ENCODE results near the gene CYSTM1.

CYSTM1 gene

DNA sequence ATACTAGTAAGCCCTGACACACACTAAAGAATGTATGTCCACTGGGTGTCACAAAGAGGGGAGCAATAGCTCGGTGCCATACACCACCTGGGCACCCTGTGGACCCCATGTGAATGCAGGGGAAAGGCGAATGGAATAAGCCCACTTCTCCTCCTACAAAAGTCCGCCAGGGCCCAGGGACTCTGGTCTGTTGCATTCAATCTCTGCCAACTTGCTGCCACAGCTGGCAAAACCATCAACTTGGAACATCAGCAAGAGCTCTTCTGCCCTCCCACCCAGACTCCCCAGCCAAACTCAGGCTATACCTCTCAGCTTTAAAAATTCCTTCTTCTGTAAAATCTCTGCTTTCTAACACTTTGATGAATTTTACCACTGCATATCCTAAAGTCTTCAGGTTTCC is 73.4 kb downstream of the CYSTM1 start:
- no peak for ATAC-seq
- no peak for TF ChIP-seq TCF4 (CRISPR knock-in tag; IDR thresholded peaks at IDR 0.05; ENCODE audit: borderline replicate concordance)
- TF ChIP-seq, protein P1, sequence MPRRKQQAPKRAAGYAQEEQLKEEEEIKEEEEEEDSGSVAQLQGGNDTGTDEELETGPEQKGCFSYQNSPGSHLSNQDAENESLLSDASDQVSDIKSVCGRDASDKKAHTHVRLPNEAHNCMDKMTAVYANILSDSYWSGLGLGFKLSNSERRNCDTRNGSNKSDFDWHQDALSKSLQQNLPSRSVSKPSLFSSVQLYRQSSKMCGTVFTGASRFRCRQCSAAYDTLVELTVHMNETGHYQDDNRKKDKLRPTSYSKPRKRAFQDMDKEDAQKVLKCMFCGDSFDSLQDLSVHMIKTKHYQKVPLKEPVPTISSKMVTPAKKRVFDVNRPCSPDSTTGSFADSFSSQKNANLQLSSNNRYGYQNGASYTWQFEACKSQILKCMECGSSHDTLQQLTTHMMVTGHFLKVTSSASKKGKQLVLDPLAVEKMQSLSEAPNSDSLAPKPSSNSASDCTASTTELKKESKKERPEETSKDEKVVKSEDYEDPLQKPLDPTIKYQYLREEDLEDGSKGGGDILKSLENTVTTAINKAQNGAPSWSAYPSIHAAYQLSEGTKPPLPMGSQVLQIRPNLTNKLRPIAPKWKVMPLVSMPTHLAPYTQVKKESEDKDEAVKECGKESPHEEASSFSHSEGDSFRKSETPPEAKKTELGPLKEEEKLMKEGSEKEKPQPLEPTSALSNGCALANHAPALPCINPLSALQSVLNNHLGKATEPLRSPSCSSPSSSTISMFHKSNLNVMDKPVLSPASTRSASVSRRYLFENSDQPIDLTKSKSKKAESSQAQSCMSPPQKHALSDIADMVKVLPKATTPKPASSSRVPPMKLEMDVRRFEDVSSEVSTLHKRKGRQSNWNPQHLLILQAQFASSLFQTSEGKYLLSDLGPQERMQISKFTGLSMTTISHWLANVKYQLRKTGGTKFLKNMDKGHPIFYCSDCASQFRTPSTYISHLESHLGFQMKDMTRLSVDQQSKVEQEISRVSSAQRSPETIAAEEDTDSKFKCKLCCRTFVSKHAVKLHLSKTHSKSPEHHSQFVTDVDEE (CRISPR knock-in tag; IDR thresholded peaks at IDR 0.05) = no peak
- TF ChIP-seq PPARA (CRISPR knock-in tag; IDR thresholded peaks at IDR 0.05; ENCODE audit: borderline replicate concordance) = no peak
- no peak for TF ChIP-seq OSR1 (CRISPR knock-in tag; IDR thresholded peaks at IDR 0.05)
- TF ChIP-seq ISL1 (CRISPR knock-in tag; IDR thresholded peaks at IDR 0.05) = no peak
- no peak for TF ChIP-seq SNAI2 (CRISPR knock-in tag; IDR thresholded peaks at IDR 0.05)
- TF ChIP-seq CSDC2 (CRISPR knock-in tag; IDR thresholded peaks at IDR 0.05) = no peak
- TF ChIP-seq ESRRG (CRISPR knock-in tag; IDR thresholded peaks at IDR 0.05) = no peak
- no peak for TF ChIP-seq ZFP3 (CRISPR knock-in tag; IDR thresholded peaks at IDR 0.05)
- no peak for TF ChIP-seq BACH2 (CRISPR knock-in tag; IDR thresholded peaks at IDR 0.05; ENCODE audit: borderline replicate concordance)
- no peak for TF ChIP-seq ARNTL (CRISPR knock-in tag; IDR thresholded peaks at IDR 0.05; ENCODE audit: borderline replicate concordance, low read depth)
- no peak for TF ChIP-seq RARB (CRISPR knock-in tag; IDR thresholded peaks at IDR 0.05)
- TF ChIP-seq ZFP30 (CRISPR knock-in tag; IDR thresholded peaks at IDR 0.05) = no peak
- TF ChIP-seq, protein P2, sequence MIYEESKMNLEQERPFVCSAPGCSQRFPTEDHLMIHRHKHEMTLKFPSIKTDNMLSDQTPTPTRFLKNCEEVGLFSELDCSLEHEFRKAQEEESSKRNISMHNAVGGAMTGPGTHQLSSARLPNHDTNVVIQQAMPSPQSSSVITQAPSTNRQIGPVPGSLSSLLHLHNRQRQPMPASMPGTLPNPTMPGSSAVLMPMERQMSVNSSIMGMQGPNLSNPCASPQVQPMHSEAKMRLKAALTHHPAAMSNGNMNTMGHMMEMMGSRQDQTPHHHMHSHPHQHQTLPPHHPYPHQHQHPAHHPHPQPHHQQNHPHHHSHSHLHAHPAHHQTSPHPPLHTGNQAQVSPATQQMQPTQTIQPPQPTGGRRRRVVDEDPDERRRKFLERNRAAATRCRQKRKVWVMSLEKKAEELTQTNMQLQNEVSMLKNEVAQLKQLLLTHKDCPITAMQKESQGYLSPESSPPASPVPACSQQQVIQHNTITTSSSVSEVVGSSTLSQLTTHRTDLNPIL (CRISPR knock-in tag; IDR thresholded peaks at IDR 0.05; ENCODE audit: low read depth) = no peak
- TF ChIP-seq ZNF70 (CRISPR knock-in tag; IDR thresholded peaks at IDR 0.05) = no peak
- no peak for TF ChIP-seq TOX (CRISPR knock-in tag; IDR thresholded peaks at IDR 0.05; ENCODE audit: borderline replicate concordance)

DNA sequence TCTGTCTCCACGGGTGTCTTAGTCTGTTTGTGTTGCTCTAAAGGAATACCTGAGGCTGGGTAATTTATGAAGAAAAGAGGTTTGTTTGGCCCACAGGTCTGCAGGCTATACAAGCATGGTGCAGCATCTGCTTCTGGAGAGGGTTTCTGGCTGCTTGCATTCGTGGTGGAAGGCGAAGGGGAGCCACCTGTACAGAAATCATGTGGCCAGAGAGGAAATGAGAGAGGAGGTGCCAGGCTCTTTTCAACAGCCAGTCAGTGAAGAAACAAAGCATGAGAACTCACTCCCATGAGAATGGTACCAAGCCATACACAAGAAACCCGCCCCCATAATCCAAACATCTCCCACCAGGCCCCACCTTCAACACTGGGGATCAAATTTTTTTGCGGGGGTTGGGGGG is 74.5 kb downstream of the CYSTM1 start:
- ATAC-seq = no peak
- TF ChIP-seq ZC3H10 (CRISPR knock-in tag; IDR thresholded peaks at IDR 0.05) (no peak), TOX (CRISPR knock-in tag; IDR thresholded peaks at IDR 0.05; ENCODE audit: borderline replicate concordance) (no peak), SNAI2 (CRISPR knock-in tag; IDR thresholded peaks at IDR 0.05) (no peak), ZNF8 (CRISPR knock-in tag; IDR thresholded peaks at IDR 0.05) (no peak), TCF4 (CRISPR knock-in tag; IDR thresholded peaks at IDR 0.05; ENCODE audit: borderline replicate concordance) (no peak), PPARA (CRISPR knock-in tag; IDR thresholded peaks at IDR 0.05; ENCODE audit: borderline replicate concordance) (no peak), ISL1 (CRISPR knock-in tag; IDR thresholded peaks at IDR 0.05) (no peak), ESRRG (CRISPR knock-in tag; IDR thresholded peaks at IDR 0.05) (no peak), ZNF70 (CRISPR knock-in tag; IDR thresholded peaks at IDR 0.05) (no peak), ARNTL (CRISPR knock-in tag; IDR thresholded peaks at IDR 0.05; ENCODE audit: borderline replicate concordance, low read depth) (no peak), BACH2 (CRISPR knock-in tag; IDR thresholded peaks at IDR 0.05; ENCODE audit: borderline replicate concordance) (no peak), ZNF565 (CRISPR knock-in tag; conservative IDR thresholded peaks at IDR 0.05; ENCODE audit: low read depth) (no peak)
- TF ChIP-seq, protein P3, sequence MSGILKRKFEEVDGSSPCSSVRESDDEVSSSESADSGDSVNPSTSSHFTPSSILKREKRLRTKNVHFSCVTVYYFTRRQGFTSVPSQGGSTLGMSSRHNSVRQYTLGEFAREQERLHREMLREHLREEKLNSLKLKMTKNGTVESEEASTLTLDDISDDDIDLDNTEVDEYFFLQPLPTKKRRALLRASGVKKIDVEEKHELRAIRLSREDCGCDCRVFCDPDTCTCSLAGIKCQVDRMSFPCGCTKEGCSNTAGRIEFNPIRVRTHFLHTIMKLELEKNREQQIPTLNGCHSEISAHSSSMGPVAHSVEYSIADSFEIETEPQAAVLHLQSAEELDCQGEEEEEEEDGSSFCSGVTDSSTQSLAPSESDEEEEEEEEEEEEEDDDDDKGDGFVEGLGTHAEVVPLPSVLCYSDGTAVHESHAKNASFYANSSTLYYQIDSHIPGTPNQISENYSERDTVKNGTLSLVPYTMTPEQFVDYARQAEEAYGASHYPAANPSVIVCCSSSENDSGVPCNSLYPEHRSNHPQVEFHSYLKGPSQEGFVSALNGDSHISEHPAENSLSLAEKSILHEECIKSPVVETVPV (CRISPR knock-in tag; IDR thresholded peaks at IDR 0.05) = no peak
- TF ChIP-seq, protein P1 (CRISPR knock-in tag; IDR thresholded peaks at IDR 0.05) = no peak
- TF ChIP-seq, protein P2 (CRISPR knock-in tag; IDR thresholded peaks at IDR 0.05; ENCODE audit: low read depth) = no peak

DNA sequence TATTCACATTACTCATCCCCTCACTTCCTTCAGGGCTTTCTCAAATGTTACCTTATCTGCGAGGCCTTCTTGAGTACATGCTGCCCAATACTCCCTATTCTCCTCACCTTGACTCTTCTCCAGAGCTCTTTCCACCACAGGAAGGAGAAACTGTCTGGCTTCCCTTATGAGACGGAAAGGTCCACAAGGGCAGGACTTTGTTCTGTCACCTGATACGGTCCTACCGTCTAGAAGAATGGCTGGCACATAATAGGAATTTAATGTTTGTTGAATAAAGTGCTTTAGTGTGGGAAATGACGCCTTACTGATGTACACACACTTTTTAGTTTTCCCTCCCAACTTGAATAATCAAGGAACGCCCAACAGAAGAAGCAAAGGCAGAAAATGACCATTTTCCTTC is 75.4 kb downstream of the CYSTM1 start:
- TF ChIP-seq RARB (CRISPR knock-in tag; IDR thresholded peaks at IDR 0.05) (no peak), OSR1 (CRISPR knock-in tag; IDR thresholded peaks at IDR 0.05) (no peak), ZC3H10 (CRISPR knock-in tag; IDR thresholded peaks at IDR 0.05) (no peak), TOX (CRISPR knock-in tag; IDR thresholded peaks at IDR 0.05; ENCODE audit: borderline replicate concordance) (no peak), ARNTL (CRISPR knock-in tag; IDR thresholded peaks at IDR 0.05; ENCODE audit: borderline replicate concordance, low read depth) (no peak), ISL1 (CRISPR knock-in tag; IDR thresholded peaks at IDR 0.05) (no peak), ZNF70 (CRISPR knock-in tag; IDR thresholded peaks at IDR 0.05) (no peak), ZNF565 (CRISPR knock-in tag; conservative IDR thresholded peaks at IDR 0.05; ENCODE audit: low read depth) (no peak)
- TF ChIP-seq, protein P1 (CRISPR knock-in tag; IDR thresholded peaks at IDR 0.05) = no peak
- TF ChIP-seq, protein P3 (CRISPR knock-in tag; IDR thresholded peaks at IDR 0.05) = no peak
- ATAC-seq = no peak
